Ectodermal cell (in vitro differentiated cells): ENCODE data around the gene DMRTA2.
A peak's percentile ranks its signal among the peaks of the same experiment; 100 is the strongest.

Source experiments
- H3K27ac ChIP-seq: 2 replicates; pipeline ENCODE4 v1.7.0; 2013; ENCODE audit warnings: mild to moderate bottlenecking, low read depth, low read length; ENCODE audit not compliant: insufficient read depth, poor library complexity, severe bottlenecking
- H3K27me3 ChIP-seq: 2 replicates; pipeline ENCODE4 v1.7.0; 2013; ENCODE audit warnings: mild to moderate bottlenecking, low read length; ENCODE audit not compliant: insufficient read depth, control insufficient read depth, poor library complexity, severe bottlenecking
- H3K36me3 ChIP-seq: one replicate; pipeline ENCODE4 v1.7.0; 2013; ENCODE audit warnings: low read length; ENCODE audit not compliant: control insufficient read depth, insufficient read depth
- H3K4me1 ChIP-seq: one replicate; pipeline ENCODE4 v1.7.0; 2013; ENCODE audit warnings: low read length; ENCODE audit not compliant: control insufficient read depth, insufficient read depth
- H3K4me3 ChIP-seq: 2 replicates; pipeline ENCODE4 v1.7.0; 2013; ENCODE audit warnings: low read depth, low read length, control low read depth; ENCODE audit not compliant: insufficient read depth
- H3K9me3 ChIP-seq: 2 replicates; pipeline ENCODE4 v1.7.0; 2013; ENCODE audit warnings: mild to moderate bottlenecking, low read length, moderate library complexity; ENCODE audit not compliant: control insufficient read depth
- WGBS, 2 experiments: methylation state at CpG; one replicate each; pipeline ENCODE4 v1.1.7; 2013; ENCODE audit warnings: missing lambda C conversion rate in 2 of 2; 5-methylcytosine and 5-hydroxymethylcytosine counted together

Gene DMRTA2

GRCh38 chr1:50424045-50424883 is 1.0 kb upstream of the DMRTA2 start:
- 3 to 5% methylated on average over 33 to 35 of the region's 35 CpGs for WGBS, 2 experiments
- Histone ChIP-seq H3K9me3 (no peaks in the 10 kb centered on the region), H3K27me3 (peaks cover 100% of the 10 kb centered on the region), H3K36me3 (no peaks in the 10 kb centered on the region), H3K4me1 (peaks cover 6% of the 10 kb centered on the region), H3K4me3 (no peak overlapping the region), H3K27ac (no peak overlapping the region)

GRCh38 chr1:50423670-50424000 is 392 bp upstream of the DMRTA2 start:
- Histone ChIP-seq H3K9me3 (no peaks in the 10 kb centered on the region), H3K27me3 (peaks cover 100% of the 10 kb centered on the region), H3K36me3 (no peaks in the 10 kb centered on the region), H3K4me1 (peaks cover 6% of the 10 kb centered on the region), H3K4me3 (no peak overlapping the region), H3K27ac (no peak overlapping the region)
- WGBS, 2 experiments = 1% methylated on average over 23 of the region's 23 CpGs

- no peaks in the 10 kb centered on the region for H3K9me3 ChIP-seq
- WGBS, 2 experiments = 3% methylated on average over 21 of the region's 21 CpGs
- H3K27ac ChIP-seq = no peak overlapping the region
- H3K4me3 ChIP-seq = no peak overlapping the region
- no peaks in the 10 kb centered on the region for H3K36me3 ChIP-seq
- peaks cover 100% of the 10 kb centered on the region for H3K27me3 ChIP-seq
- peaks cover 11% of the 10 kb centered on the region for H3K4me1 ChIP-seq
These were observed 633 bp downstream of the DMRTA2 start for GRCh38 chr1:50422675-50422945.

DNA sequence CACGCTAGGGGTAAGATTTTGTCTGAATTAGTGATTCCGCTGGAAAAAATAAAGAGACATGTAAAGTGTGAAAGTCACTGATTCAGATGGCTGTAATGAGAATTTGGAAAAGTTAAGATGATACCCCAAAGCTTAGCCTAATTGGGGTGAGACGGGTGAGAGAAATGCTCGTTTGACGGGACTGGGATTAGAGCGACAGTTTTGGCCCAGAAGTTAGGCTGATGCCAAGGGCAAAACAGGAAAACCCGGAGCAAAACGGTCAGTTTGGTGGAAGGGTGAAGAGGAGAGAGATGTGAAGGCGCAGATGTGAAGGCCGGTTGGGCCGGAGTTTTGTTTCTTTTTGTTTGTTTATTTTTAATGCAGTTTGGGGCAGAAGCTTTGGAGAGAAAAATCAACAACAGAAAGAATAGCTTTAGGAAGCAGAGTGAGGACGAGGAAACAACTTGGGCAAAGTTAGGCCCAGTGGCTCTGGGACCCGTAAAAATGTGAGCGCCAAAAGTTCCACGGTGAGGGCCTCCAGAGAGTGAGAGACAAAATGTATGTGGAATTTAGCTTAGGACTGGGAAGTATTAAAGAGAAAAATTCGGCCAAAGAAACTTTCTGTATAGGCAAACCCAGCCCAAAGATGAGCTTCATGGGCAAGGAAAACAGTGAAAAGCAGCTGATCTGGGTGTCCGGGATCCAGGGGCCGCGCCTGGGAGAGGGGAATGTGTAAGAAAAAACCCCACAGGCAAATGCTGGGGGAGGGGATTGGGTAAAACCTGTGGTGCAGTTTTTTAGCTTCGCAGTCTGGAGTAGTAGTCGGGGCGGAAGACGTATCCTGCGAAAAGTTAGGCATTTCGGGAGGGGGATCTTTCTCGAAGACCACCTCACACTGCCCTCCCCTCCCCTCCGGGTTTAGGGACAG is 1.2 kb downstream of the DMRTA2 start:
- 11 to 12% methylated on average over 27 of the region's 27 CpGs for WGBS, 2 experiments

GRCh38 chr1:50421366-50421748 is 1.9 kb downstream of the DMRTA2 start:
- WGBS, 2 experiments = 1% methylated on average over 38 of the region's 38 CpGs
- Histone ChIP-seq H3K36me3 (no peaks in the 10 kb centered on the region), H3K27me3 (peaks cover 100% of the 10 kb centered on the region), H3K27ac (no peak overlapping the region), H3K9me3 (no peaks in the 10 kb centered on the region), H3K4me1 (peaks cover 17% of the 10 kb centered on the region), H3K4me3 (peak overlapping the region; percentile 18)

More for the DNA sequence above, 1.2 kb downstream of the DMRTA2 start:
- peaks cover 14% of the 10 kb centered on the region for H3K4me1 ChIP-seq
- no peak overlapping the region for H3K4me3 ChIP-seq
- no peaks in the 10 kb centered on the region for H3K9me3 ChIP-seq
- no peaks in the 10 kb centered on the region for H3K36me3 ChIP-seq
- no peak overlapping the region for H3K27ac ChIP-seq
- peaks cover 100% of the 10 kb centered on the region for H3K27me3 ChIP-seq

GRCh38 chr1:50420689-50421365 is 2.4 kb downstream of the DMRTA2 start:
- H3K4me3 ChIP-seq = peak overlapping the region; percentile 18
- 1% methylated on average over 69 of the region's 69 CpGs for WGBS, 2 experiments

DNA sequence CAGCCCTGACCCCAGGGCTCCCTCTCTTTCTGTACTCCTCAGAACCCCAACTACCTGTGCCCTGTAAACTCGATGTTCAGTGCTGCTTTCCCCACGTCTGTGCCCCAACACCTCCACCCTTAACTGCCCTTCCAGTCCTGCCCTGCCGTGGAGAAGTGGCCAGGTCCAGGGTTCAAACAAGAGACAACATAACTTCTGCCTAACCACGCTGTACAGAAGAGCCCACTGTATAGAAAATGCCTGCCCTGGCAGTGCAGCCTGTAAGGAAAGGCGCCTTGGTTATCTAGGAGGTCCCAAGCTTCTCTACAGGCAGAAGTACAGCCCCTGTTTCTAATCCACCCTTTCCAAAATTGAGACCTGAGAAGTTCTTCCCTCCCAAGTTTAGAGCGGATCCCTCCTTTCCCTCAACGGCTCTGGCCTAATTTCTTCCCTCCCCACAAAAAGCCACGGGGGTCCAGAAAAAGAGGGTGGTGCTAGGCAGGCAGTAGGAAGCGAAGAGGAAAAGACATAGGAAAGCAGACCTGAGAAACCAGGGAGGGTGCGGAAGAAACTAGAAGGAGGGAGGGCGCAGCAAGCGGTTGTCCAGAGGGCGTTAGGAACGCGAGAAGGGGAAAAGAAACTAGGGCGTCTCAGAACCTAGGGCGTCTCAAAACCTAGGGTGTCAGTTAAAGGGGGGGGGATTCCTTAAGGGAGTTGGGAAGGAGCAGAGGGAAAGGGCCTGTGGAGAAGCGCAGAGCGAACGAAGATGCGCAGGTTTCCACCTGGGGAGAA is 3.2 kb downstream of the DMRTA2 start:
- Histone ChIP-seq H3K27me3 (peaks cover 100% of the 10 kb centered on the region), H3K27ac (no peak overlapping the region), H3K4me1 (peaks cover 17% of the 10 kb centered on the region), H3K9me3 (no peaks in the 10 kb centered on the region), H3K36me3 (no peaks in the 10 kb centered on the region), H3K4me3 (no peak overlapping the region)
- 5 to 6% methylated on average over 21 of the region's 21 CpGs for WGBS, 2 experiments

More at GRCh38 chr1:50420689-50421365, 2.4 kb downstream of the DMRTA2 start:
- Histone ChIP-seq H3K36me3 (no peaks in the 10 kb centered on the region), H3K9me3 (no peaks in the 10 kb centered on the region), H3K27ac (no peak overlapping the region), H3K4me1 (peaks cover 17% of the 10 kb centered on the region), H3K27me3 (peaks cover 100% of the 10 kb centered on the region)

- no peak overlapping the region for H3K4me3 ChIP-seq
- no peak overlapping the region for H3K27ac ChIP-seq
- H3K4me1 ChIP-seq = peaks cover 17% of the 10 kb centered on the region
- peaks cover 100% of the 10 kb centered on the region for H3K27me3 ChIP-seq
- H3K9me3 ChIP-seq = no peaks in the 10 kb centered on the region
- WGBS, 2 experiments = 2 to 3% methylated on average over 60 of the region's 60 CpGs
- H3K36me3 ChIP-seq = no peaks in the 10 kb centered on the region
These were observed 3.9 kb downstream of the DMRTA2 start for GRCh38 chr1:50419192-50419906.

DNA sequence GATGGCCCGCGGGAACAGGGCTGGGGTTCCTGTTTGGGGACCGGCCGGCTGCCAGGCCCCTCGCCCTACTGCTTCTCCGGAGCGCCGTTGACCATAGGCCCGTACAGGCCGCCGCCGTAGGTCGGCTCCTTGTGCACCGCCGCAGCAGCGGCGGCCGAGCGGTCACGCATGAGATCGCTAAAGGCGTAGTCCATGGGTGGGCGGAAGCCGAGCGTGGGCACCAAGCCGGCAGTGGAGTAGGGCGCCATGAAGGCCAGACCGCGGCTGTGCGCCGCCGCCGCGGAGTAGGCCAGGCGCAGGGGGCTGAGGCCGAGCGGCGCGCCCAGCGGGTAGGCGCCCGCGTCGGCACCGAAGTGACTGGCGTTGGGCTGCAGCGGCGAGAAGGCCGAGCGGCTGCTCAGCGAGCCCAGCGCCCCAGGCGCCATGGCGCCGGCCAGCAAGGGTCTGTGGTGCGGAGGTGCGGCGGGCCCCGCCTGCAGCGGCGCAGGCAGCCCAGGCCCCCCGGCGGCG is 4.6 kb downstream of the DMRTA2 start:
- H3K36me3 ChIP-seq = no peaks in the 10 kb centered on the region
- H3K27me3 ChIP-seq = peaks cover 100% of the 10 kb centered on the region
- WGBS, 2 experiments = 1% methylated on average over 64 of the region's 64 CpGs
- H3K4me3 ChIP-seq = peak overlapping the region; percentile 19
- peaks cover 17% of the 10 kb centered on the region for H3K4me1 ChIP-seq
- H3K27ac ChIP-seq = no peak overlapping the region
- H3K9me3 ChIP-seq = no peaks in the 10 kb centered on the region
